Mucosa of rectum (tissue), 2 donors: Measurements from ENCODE around the gene CACNA1E.

Experiments
- H3K27ac ChIP-seq, 2 donors: one replicate each; pipeline ENCODE4 v1.7.0; 2013; ENCODE audit warnings: inconsistent platforms in 2 of 2, low read depth in 2 of 2, low read length in 2 of 2
- H3K27me3 ChIP-seq, 2 donors: one replicate each; pipeline ENCODE4 v1.7.0; 2013; ENCODE audit warnings: low read length in 2 of 2; ENCODE audit not compliant: control insufficient read depth in 2 of 2, insufficient read depth in 2 of 2
- H3K36me3 ChIP-seq, 2 donors: one replicate each; pipeline ENCODE4 v1.7.0; 2013; ENCODE audit warnings: low read length in 2 of 2; ENCODE audit not compliant: control insufficient read depth in 2 of 2, insufficient read depth in 2 of 2
- H3K4me1 ChIP-seq, 2 donors: one replicate each; pipeline ENCODE4 v1.7.0; 2013; ENCODE audit warnings: low read length in 2 of 2, mild to moderate bottlenecking in 1 of 2; ENCODE audit not compliant: control insufficient read depth in 2 of 2, insufficient read depth in 2 of 2
- H3K4me3 ChIP-seq, 2 donors: one replicate each; pipeline ENCODE4 v1.7.0; 2013; ENCODE audit warnings: low read length in 2 of 2
- H3K9ac ChIP-seq, 2 donors: one replicate each; pipeline ENCODE4 v1.7.0; 2013; ENCODE audit warnings: low read length in 2 of 2, low read depth in 1 of 2, mild to moderate bottlenecking in 1 of 2
- H3K9me3 ChIP-seq, 2 donors: one replicate each; pipeline ENCODE4 v1.7.0; 2013; ENCODE audit warnings: low read length in 2 of 2; ENCODE audit not compliant: control insufficient read depth in 2 of 2
- donor health status: healthy.
- donor health status: Normal muscosa, but diverticular disease.

CACNA1E gene

GRCh38 chr1:181559142-181559541 is 75.8 kb downstream of the CACNA1E start:
- Histone ChIP-seq H3K9ac (no peak overlapping the region), H3K36me3 (no peaks in the 10 kb centered on the region), H3K27me3 (no peaks in the 10 kb centered on the region), H3K27ac (no peak overlapping the region), H3K4me3 (no peak overlapping the region), H3K4me1 (no peaks in the 10 kb centered on the region), H3K9me3 (no peaks in the 10 kb centered on the region)

- H3K27me3 ChIP-seq, result no peaks in the 10 kb centered on the region
- no peak overlapping the region for H3K27ac ChIP-seq
- no peak overlapping the region for H3K9ac ChIP-seq
- no peaks in the 10 kb centered on the region for H3K36me3 ChIP-seq
- no peaks in the 10 kb centered on the region for H3K4me1 ChIP-seq
- H3K9me3 ChIP-seq, result no peaks in the 10 kb centered on the region
- H3K4me3 ChIP-seq, result no peak overlapping the region
Measured at GRCh38 chr1:181562395-181562794, 79.1 kb downstream of the CACNA1E start.

- Histone ChIP-seq H3K36me3 (no peaks in the 10 kb centered on the region), H3K27ac (no peak overlapping the region), H3K4me3 (no peak overlapping the region), H3K9me3 (no peaks in the 10 kb centered on the region), H3K4me1 (no peaks in the 10 kb centered on the region), H3K27me3 (no peaks in the 10 kb centered on the region), H3K9ac (no peak overlapping the region)
Measured at GRCh38 chr1:181568736-181569135, 85.4 kb downstream of the CACNA1E start.

GRCh38 chr1:181577475-181577874 is 94.2 kb downstream of the CACNA1E start:
- H3K9ac ChIP-seq, result no peak overlapping the region
- H3K4me3 ChIP-seq, result no peak overlapping the region
- no peaks in the 10 kb centered on the region for H3K4me1 ChIP-seq
- H3K9me3 ChIP-seq, result no peaks in the 10 kb centered on the region
- no peak overlapping the region for H3K27ac ChIP-seq
- H3K36me3 ChIP-seq, result no peaks in the 10 kb centered on the region
- H3K27me3 ChIP-seq, result no peaks in the 10 kb centered on the region

GRCh38 chr1:181583598-181583997 is 100.3 kb downstream of the CACNA1E start:
- H3K27me3 ChIP-seq, result no peaks in the 10 kb centered on the region
- no peaks in the 10 kb centered on the region for H3K36me3 ChIP-seq
- H3K27ac ChIP-seq, result no peak overlapping the region
- H3K9me3 ChIP-seq, result no peaks in the 10 kb centered on the region
- H3K4me3 ChIP-seq, result no peak overlapping the region
- no peak overlapping the region for H3K9ac ChIP-seq
- H3K4me1 ChIP-seq, result no peaks in the 10 kb centered on the region

GRCh38 chr1:181587870-181588438 is 104.6 kb downstream of the CACNA1E start:
- no peaks in the 10 kb centered on the region for H3K9me3 ChIP-seq
- no peaks in the 10 kb centered on the region for H3K27me3 ChIP-seq
- H3K36me3 ChIP-seq, result no peaks in the 10 kb centered on the region
- H3K4me1 ChIP-seq, result no peaks in the 10 kb centered on the region
- H3K9ac ChIP-seq, result no peak overlapping the region
- no peak overlapping the region for H3K4me3 ChIP-seq
- H3K27ac ChIP-seq, result no peak overlapping the region

- Histone ChIP-seq H3K27me3 (no peaks in the 10 kb centered on the region), H3K4me1 (no peaks in the 10 kb centered on the region), H3K4me3 (no peak overlapping the region), H3K36me3 (no peaks in the 10 kb centered on the region), H3K27ac (no peak overlapping the region), H3K9ac (no peak overlapping the region), H3K9me3 (no peaks in the 10 kb centered on the region)
Measured at GRCh38 chr1:181588631-181589030, 105.3 kb downstream of the CACNA1E start.

GRCh38 chr1:181592255-181592859 is 109.0 kb downstream of the CACNA1E start:
- H3K4me1 ChIP-seq, result no peaks in the 10 kb centered on the region
- no peaks in the 10 kb centered on the region for H3K9me3 ChIP-seq
- no peak overlapping the region for H3K4me3 ChIP-seq
- no peaks in the 10 kb centered on the region for H3K27me3 ChIP-seq
- no peak overlapping the region for H3K9ac ChIP-seq
- H3K36me3 ChIP-seq, result no peaks in the 10 kb centered on the region
- no peak overlapping the region for H3K27ac ChIP-seq

- no peak overlapping the region for H3K27ac ChIP-seq
- H3K4me3 ChIP-seq, result no peak overlapping the region
- no peaks in the 10 kb centered on the region for H3K4me1 ChIP-seq
- H3K27me3 ChIP-seq, result no peaks in the 10 kb centered on the region
- no peaks in the 10 kb centered on the region for H3K36me3 ChIP-seq
- H3K9ac ChIP-seq, result no peak overlapping the region
- no peaks in the 10 kb centered on the region for H3K9me3 ChIP-seq
Measured at GRCh38 chr1:181593042-181593441, 109.7 kb downstream of the CACNA1E start.

GRCh38 chr1:181594553-181594952 is 111.2 kb downstream of the CACNA1E start:
- Histone ChIP-seq H3K9me3 (no peaks in the 10 kb centered on the region), H3K36me3 (no peaks in the 10 kb centered on the region), H3K4me3 (no peak overlapping the region), H3K4me1 (no peaks in the 10 kb centered on the region), H3K27ac (no peak overlapping the region), H3K27me3 (no peaks in the 10 kb centered on the region), H3K9ac (no peak overlapping the region)
